Stimulated activated CD4-positive, alpha-beta T cell treated with anti-CD3 and anti-CD28 coated beads, Interleukin-2, amount 100 ng/mL, for 24 hours (primary cell): ENCODE measurements around the gene APOA4.

Experiments
- DNase-seq, 2 donors: peaks; one replicate each; pipeline ENCODE4 v3.0.0-alpha.2; 2020

The APOA4 gene

DNA sequence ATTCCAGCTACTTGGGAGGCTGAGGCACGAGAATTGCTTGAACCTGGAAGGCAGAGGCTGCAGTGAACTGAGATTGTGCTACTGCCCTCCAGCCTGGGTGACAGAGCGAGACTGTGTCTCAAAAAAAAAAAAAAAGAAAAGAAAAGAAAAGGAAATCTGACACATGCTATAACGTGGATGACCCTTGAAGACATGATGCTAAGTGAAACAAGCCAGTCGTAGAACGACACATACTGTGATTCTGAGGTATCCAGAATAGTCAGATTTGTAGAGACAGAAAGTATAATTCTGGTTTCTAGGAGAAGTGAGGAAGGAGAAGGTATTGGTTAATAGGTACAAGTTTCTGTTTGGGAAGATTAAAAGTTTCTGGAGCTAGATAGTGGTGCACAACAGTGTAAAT, 24.7 kb downstream of the APOA4 start:
- DNase-seq, result no peak

DNA sequence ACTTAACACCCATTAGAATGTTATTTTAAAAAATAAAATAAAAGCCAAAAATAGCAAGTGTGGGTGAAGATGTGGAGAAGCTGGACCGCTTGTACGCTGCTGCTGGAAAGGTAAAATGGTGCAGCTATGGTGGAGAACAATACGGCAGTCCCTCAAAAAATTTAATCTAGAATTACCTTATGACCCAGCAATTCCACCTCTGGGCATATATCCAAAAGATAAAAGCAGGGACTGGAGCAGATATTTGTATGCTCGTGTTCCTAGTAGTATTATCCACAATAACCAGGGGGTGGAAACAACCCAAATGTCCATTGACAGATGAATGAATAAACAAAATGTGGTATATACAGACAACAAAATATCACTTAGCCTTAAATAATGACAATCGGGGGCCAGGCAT, 25.3 kb downstream of the APOA4 start:
- no peak for DNase-seq

DNA sequence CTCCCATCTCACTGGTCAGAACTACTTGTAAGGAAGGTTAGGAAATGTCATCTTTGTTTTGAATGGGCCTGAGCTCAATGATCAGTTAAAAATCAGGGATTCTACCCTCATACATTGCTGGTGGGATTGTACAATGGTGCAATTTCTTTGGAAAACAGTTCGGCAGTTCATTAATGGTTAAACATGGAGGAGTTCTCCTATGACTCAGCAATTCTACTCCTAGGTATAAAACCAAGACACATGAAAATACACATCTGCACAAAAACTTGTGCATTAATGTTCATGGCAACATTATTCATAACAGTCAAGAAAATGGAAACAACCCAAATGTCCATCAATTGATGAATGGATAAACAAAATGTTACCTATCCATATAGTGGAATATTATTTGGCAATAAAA, 26.6 kb downstream of the APOA4 start:
- DNase-seq, result no peak

DNA sequence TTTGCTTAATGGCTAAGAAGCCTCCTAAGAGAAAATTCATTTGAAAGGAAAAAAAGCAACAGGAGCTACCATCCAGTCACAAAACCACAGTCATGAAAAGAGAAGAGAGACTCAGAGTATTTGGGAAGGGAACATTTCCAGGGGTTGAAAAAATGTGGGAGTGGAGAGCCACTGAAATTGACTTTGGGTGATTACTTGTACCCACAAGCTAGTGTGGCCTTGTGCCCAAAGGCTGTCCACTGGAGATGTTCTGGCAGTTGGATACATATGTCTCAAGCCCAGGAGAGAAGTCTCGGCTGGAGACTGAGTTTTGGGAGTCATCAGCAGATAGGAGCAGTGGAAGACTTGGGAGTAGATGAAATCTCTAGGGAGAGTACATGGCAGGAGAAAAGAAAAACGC, 28.3 kb downstream of the APOA4 start:
- DNase-seq, result no peak

DNA sequence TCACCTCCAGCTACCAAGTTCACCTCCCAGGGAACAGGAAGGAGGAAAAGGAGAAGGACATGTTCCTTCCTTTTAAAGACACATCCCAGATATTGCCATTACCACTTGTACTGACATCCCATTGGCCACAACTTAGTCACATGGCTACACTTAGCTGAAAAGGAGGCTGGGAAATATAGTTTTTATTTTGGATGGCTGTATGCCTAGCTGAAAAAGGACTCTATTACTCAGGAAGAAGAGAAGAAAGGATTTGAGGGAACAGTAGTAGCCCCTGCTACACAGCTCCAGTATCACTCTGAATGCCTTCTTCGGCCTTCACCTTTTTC, 29.4 kb downstream of the APOA4 start:
- DNase-seq, result no peak

DNA sequence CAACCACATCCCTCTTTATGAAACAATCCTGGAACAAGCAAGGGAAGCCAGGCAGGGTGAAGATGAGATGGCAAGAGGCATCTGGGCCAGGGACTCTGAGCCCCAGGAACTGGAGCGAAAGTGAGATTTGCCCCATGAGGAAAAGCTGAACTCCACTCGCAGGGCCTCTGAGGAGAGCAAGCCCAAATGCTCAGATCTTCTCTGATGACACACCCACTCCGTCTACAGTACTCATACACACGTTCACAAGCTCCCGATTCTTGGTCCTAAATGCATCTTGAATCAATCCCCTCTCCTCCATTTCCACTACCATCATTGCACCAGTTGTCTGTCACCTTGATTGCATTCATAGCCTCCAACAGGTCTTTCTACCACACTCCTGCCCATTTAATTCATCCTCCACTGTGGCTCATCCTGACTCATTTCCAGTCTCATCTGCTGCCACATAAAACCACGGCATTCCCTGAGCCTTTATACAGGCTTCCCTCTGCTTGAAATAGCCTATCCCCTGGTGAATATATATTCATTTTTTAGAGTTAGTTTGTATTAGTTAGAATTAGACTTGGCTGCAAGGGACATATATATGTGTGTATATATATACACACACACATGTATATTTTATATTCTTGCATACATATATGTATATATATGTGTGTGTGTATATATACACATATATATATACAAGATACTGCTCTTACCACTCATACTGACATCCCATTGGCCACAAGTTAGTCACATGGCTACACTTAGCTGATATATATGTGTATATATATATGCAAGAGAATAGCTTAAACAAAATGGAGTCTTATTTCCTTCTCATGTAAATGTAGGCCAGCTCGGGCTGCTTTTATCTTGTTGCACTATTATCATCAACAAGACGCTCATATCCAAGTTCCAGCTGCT, 30.0 kb downstream of the APOA4 start:
- no peak for DNase-seq

DNA sequence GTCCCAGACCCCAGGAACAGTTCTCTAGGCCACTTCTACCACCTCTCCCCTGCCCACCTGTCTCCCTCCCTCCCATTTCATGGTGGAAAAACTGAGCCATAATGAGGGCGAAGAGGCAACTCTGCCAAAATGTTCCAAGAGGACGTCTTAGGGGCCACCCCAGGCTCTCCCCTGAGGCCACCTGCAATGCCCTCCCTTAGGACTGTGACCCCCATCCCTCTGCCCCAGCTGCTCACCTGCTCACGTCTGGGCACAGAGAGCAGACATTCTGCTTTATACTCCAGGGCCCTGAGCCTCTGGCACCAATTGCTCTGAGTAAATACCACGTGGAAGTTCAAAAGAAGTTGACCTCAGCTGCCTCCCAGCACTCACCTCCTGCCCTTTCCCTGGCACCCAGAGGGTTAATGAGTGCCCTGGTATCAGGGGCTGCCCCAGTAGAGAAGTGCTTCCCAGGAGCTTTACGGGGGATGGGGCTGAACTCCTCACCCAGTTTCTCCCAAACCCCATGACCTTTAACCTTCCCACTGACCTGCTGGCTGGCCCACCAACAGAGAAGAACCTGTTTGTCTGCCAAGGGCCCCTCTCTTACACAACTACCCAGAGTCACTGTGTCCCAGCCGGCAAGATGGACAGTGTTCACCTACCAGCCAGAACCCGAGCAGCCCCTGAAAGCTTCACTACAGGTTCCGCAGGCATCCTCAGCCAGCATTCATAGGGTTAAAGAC, 30.8 kb downstream of the APOA4 start:
- no peak for DNase-seq

DNA sequence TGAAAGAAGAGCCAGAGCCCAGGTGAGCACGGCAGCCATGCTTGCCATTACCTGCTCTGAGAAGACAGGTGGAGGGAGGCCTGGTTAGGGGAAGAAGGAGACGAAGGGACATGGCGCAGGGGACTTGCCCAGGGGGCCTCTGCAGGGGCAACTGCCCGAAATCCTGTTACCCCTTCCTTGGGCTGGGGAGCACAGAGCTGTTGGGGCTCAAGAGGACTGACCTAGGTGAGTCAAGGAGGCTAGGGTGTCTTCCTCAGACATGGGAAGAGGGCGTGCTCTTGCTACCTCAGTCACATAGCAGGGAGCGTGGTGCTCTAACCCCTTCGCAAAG, 31.3 kb downstream of the APOA4 start, which contains the start of gene APOA5:
Gene APOA5, minus strand, starts transcription at position 67 of the 331 bp plus-strand sequence. Its CDS starts 19 bp downstream, at position 48.
- DNase-seq, result no peak

DNA sequence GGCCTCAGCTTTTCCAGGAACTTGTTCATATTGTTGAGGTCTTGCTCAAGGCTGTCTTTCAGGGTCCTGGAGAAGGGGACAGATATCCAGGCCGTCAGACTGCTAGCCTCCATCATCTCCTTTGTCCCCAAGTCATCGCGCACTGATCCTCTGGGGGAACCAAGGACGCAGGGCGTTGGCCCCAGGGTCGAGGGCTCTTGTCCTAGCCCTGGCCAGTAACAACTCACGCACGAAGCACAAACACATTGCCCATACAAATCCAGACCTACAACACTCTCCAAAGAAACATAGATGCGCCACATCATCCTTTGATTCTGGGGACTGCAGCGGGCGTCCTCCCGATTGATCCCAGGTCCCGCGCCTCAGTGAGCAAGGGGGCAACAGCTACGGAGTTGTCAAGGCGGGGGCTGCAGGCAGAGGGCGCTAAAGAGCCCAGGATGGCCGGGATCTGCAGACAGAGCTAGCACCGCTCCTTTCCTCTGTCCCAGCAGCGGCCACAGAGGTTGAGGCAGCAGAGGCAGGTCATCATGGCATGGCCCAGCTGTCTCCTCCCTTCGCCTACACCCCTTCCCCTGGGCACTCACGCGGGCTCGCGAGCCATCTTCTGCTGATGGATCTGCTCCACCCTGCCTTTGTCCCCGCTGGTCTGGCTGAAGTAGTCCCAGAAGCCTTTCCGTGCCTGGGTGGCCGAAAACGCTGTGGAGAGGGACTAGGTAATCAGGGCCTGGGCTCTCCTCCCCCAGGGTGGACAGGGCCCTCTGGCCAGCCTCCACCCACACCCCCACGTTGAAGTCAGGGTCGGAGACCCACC, 31.9 kb downstream of the APOA4 start:
- DNase-seq, result peak; percentile 81 to 86

DNA sequence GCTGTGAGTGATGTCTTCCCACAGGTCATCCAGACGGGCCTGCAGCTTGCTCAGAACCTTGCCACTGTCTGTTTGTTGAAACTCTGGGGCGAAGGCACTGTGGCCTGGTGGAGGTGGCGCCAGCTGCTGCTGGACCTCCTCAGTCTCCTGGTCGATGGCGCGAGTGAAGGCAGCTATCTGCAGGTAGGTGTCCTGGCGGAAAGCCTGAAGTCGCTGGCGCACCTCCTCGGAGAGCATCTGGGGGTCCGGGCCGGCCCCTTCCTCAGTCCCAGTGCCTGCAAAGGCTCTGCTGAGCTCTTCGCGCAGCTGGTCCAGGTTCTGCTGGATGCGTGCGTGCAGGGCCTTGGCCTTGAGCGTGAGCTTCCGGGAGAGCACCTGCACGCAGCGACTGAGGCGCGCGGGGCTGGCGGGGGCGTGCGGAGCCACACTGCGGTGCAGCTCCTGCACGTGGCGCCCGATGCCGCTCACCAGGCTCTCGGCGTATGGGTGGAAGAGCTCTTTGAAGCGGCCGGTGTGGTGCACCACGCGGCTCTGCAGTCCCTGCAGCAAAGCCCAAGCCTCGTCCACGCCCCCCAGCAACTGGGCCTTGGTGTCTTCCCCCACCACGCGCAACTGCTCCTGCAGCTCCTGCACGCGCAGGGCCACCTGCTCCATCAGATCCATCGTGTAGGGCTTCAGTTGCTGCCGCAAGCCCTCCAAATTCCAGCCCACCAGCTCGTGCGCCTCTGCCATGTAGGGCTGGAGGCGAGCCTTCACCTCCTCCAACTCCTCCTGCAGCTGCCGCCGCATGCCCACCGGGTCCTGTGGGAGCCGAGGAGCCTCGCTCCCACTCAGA, 32.7 kb downstream of the APOA4 start:
- DNase-seq, result no peak

DNA sequence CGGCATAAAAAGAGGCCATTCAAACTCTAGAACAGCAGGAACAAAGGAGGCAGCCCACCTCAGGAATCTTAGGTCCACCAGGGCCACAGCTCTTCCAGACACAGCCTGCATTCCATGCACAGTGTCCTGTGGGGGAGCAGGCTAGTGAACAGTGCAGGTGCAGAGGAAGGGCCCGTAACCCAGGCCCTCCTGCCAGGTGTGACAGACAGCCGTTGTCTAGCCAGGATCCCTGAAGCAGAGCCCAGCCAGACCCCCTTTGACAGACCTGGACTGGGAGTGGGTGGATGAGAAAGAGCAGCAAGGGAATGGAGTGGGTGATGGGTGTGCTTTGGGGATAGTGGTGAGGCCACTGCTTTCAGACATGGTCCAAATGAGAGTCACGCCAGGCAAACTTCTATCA, 34.1 kb downstream of the APOA4 start:
- DNase-seq, result no peak

DNA sequence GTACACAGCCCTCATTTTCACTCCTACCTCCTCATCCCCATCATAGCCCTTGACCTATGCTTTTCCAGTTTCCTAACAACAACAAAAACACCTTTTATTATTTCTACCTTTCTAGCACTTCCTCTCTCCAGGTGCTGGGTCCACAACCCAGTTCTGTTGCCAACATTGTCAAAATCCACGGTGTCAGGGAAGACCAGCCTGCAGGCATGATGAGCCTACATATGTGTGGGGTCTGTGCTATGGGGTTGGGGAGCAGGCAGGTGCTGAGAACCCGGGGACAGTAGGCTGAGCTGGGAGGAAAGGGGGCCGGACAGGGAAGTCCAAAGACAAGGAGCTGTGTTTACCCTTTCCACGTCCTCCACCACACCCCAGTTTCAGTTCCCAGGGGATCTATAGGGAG, 34.6 kb downstream of the APOA4 start:
- no peak for DNase-seq

DNA sequence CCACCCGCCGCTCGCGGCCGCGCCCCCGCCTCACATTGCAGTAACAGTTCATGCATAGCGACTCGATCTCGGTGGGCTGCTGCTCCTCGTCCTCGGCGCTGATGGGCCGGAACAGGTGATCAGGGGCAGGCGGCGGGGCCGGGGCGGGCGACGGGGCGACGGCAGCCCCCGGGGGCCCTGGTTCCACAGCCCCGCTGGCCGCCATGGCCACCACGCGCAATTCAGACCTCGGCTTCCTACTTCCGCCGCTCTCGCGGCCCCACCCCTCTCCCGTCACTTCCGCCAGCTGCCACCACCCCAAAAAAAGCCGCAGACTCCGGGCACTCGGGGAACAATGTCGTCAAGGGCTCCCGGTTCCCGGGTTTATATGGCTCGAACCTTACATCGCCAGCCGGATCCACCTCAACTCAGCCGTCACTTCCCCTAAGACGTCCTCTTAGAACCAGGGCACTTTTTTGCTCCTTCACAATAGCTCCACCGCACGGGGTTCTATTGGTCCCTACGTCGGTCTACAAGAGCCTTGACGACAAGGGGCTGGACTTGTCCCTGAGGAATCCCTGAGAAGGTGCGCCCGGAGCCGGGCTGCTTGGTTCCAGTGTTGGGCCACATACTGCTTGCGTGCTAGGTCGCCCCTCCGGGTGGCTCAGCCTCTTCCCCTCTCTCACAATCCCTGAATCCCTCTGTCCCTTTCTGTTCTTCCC, 35.2 kb downstream of the APOA4 start, which contains the start of gene ZPR1:
Gene ZPR1, minus strand, starts transcription at position 238 of the 701 bp plus-strand sequence. Its CDS starts 33 bp downstream, at position 205.
- DNase-seq, result peak; percentile 86 to 89

DNA sequence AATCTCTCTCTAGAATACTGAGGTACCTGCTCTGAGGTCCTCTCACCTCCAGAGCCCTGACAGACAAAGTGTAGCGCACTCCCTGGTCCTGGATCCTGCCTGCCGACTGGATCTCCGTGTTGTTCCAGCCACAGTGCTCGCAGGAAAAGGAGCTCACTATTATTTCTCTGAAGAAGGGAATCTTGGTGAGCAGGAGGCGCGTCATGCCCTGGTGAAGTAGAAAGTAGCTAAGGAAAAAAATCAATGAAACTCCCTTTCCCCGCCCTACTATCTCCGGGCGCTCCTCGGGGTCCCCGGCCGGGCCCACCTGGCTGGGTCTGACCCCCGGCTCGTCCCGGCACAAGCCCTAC, 35.7 kb downstream of the APOA4 start:
- no peak for DNase-seq

DNA sequence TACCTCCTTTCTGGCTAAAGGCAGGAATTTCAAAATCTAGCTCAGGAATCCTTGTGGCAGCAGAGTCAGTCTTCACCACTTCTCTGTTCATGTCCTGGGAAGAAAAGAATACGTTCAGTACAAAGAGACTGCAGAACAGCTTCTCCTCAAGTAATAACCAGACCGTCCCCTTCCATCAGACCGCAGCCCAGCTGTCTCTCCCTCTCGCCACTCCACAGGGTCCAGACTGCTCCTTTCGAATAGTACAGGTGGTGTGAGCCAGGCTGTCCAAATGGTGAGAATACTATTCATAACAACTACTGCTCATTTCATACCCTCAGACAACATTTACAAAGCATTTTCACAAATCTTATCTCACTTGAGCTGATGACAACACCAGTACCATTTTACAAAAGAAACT, 36.1 kb downstream of the APOA4 start:
- no peak for DNase-seq

DNA sequence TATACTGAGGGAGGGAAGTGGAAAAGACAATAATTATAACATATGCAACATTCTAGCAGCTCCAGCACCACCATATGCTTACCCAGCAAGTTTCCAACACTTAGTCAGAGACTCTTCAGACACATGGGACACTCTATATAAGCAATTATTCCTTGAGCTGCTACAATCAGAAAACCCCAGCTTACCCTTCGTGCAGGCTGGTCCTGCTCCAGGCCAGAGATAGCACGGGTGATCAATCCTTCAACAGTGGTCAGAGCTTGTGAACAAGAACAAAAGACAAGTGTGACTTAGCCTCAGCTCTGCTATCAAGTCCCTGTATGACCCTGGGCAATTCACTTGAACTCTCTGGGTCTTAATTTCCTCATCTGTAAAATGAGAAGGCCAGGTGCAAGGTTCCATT, 36.8 kb downstream of the APOA4 start:
- no peak for DNase-seq

DNA sequence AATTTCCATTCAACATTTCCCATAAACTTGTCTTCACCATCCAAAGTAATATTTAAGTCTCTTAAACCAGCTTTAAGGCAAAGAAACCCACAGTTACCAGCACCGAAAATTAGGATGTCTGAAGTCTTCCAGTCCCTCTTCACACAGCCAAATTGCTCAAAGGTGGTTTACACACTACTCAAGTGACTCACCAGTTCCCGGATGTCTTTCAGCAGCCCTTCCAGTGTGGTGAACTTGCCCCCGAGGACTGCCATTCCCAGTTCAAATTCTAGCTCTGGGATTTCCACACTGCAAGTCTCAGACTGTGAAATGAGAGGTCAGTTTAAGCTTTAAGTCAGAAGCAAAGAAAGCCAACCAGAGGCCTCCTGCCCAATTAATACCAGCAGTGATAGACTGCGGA, 40.4 kb downstream of the APOA4 start:
- no peak for DNase-seq

DNA sequence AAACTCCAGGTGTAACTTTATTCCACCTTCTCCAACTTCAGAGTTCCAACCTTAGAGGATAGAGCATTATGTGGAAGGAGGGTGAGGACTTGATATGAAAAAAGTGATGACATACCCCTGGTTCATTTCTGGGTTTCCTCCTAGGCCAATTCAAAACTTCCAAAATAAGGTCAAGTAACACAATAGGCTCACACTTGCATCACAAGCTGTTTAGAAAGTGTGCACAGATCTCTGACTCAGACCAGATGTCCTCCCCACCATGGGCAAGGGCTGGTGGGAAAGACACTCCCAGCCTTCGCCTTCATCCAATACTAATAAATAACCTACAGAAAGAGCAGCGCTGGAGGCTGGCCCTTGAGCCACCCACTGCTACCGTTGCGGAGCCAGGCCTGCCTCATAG, 44.5 kb downstream of the APOA4 start:
- no peak for DNase-seq

DNA sequence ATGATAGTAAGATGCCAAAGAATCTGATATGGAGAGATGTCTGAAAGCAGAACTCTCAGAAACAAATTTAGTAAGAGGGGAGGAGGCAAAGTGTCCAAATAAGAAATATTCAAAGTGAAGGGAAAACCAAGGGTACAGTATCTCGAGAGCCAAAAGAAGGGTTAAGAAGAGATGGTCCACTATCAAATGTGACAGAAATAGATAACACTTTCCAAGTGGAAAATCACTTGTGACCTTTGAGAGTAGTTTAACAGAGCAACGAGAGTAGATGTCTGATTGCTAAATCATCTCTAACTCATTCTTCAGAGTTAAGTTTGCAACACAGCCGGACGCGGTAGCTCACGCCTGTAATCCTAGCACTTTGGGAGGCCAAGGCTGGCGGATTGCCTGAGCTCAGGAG, 46.0 kb downstream of the APOA4 start:
- DNase-seq, result no peak

DNA sequence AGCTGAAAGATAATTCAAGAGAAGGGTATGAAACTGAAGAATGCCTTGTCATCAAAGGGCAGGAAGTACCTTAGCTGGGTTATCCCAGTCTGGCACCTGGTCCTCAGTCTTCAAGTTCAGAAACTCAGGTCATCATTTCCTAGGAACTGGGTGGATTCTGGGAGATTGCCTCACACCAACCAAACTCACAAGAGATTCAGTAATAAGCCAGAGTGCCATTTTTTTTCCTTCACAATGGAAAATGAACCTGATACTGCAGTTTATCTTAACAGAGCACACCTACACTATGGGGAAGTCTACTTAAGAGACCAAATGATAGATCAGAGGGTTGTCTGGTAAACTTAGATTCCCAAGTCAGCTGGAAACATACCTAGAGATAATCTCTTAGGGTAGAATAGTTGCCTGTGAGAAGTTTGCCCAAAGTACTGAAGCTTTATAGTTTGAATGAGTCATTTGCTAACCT, 46.6 kb downstream of the APOA4 start:
- DNase-seq, result no peak

DNA sequence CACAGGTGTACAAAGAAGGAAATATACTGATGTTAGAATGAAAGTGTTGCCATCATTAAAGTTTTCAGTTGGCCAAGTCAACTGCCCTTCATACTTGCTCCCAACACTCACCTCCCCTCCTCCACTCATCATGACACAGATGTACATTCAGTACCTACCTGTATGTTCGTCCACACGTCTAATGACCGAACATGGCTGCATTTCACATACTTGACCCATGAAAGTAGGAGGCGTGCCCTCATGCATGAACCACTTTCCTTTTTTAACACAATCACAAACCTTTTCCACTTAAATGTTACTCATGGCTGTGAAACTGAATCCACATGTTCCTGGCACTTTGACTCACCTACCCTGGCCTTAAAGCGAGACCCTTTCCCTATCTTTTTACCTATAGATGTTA, 47.1 kb downstream of the APOA4 start:
- DNase-seq, result no peak

DNA sequence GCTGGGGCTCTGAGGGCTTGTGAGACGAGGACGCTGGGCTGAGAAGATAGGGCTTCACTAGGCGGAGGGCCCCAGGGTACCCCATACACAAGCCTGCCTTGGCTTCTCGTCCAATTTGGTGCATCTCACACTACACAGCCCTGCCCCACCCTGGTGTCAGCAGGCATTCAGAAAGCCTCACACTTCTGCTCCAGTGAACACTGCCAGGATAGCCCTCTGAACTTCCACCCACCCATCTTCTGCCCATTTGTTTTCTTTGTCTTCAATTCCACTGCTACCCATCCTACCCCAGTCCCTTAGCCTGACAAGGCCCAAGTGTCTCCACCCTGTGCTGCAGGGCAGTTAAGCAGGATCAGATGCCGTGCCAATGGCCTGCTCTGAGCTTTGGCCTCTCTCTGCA, 48.4 kb downstream of the APOA4 start:
- no peak for DNase-seq
